Measurements from ENCODE around the gene ITPR2. TPM values are rescaled to one million over a fixed set of nuclear protein-coding genes. Genes with fewer than 3 reads are reported as not detected.
A peak's percentile ranks its signal among the peaks of the same experiment; 100 is the strongest.

Gene ITPR2
- total and polyA plus RNA-seq, 4 donors, result 4.1 to 47.0 (median 26.5) TPM

- H3K27ac ChIP-seq (ENCODE audit: low read depth in 1 of 2, low read length in 1 of 2), result no peak overlapping the region
- H3K4me1 ChIP-seq (ENCODE audit: control insufficient read depth in 5 of 5, insufficient read depth in 5 of 5, low read length in 5 of 5), result peaks cover 0 to 4% (median 0%) of the 10 kb centered on the region in 5 donors
- ATAC-seq (ENCODE audit: insufficient read depth, low FRiP score) (no peak), DNase-seq (peak in 2 of 3 donors; percentile 33 to 54)
- no peaks in the 10 kb centered on the region for H3K27me3 ChIP-seq (ENCODE audit: control insufficient read depth in 3 of 3, insufficient read depth in 3 of 3, low read length in 2 of 3)
- 85 to 88% methylated on average over 2 of the region's 2 CpGs for WGBS, 2 donors
- no peak overlapping the region for H3K4me3 ChIP-seq
- peaks cover 0 to 3% (median under 1%) of the 10 kb centered on the region in 4 donors for H3K36me3 ChIP-seq (ENCODE audit: control insufficient read depth in 4 of 4, insufficient read depth in 4 of 4, low read length in 4 of 4)
- no peaks in the 10 kb centered on the region for H3K9me3 ChIP-seq (ENCODE audit: control insufficient read depth in 4 of 4, insufficient read depth in 3 of 4, low read length in 3 of 4)
- H3K9ac ChIP-seq (ENCODE audit: insufficient read depth in 1 of 2, low read length in 2 of 2), result no peak overlapping the region
- no peak for TF ChIP-seq CTCF (IDR thresholded peaks at IDR 0.05; ENCODE audit: control extremely low read depth, extremely low read depth)
Measured at GRCh38 chr12:26374934-26375680, 457.9 kb downstream of the ITPR2 start.

GRCh38 chr12:26373606-26374495 lies 459.1 kb downstream of the ITPR2 start:
- Histone ChIP-seq H3K36me3 (ENCODE audit: control insufficient read depth in 4 of 4, insufficient read depth in 4 of 4, low read length in 4 of 4) (peaks cover 0 to 3% (median under 1%) of the 10 kb centered on the region in 4 donors), H3K4me3 (no peak overlapping the region), H3K9ac (ENCODE audit: insufficient read depth in 1 of 2, low read length in 2 of 2) (no peak overlapping the region), H3K27ac (ENCODE audit: low read depth in 1 of 2, low read length in 1 of 2) (no peak overlapping the region), H3K27me3 (ENCODE audit: control insufficient read depth in 3 of 3, insufficient read depth in 3 of 3, low read length in 2 of 3) (no peaks in the 10 kb centered on the region), H3K4me1 (ENCODE audit: control insufficient read depth in 5 of 5, insufficient read depth in 5 of 5, low read length in 5 of 5) (peaks cover 0 to 2% (median 0%) of the 10 kb centered on the region in 5 donors), H3K9me3 (ENCODE audit: control insufficient read depth in 4 of 4, insufficient read depth in 3 of 4, low read length in 3 of 4) (no peaks in the 10 kb centered on the region)
- DNase-seq (no peak), ATAC-seq (ENCODE audit: insufficient read depth, low FRiP score) (no peak)
- 96 to 97% methylated on average over 7 of the region's 7 CpGs for WGBS, 2 donors
- TF ChIP-seq CTCF (IDR thresholded peaks at IDR 0.05; ENCODE audit: control extremely low read depth, extremely low read depth), result no peak

GRCh38 chr12:26372866-26373265 lies 460.1 kb downstream of the ITPR2 start:
- Histone ChIP-seq H3K36me3 (ENCODE audit: control insufficient read depth in 4 of 4, insufficient read depth in 4 of 4, low read length in 4 of 4) (peaks cover 0 to 3% (median under 1%) of the 10 kb centered on the region in 4 donors), H3K4me3 (no peak overlapping the region), H3K4me1 (ENCODE audit: control insufficient read depth in 5 of 5, insufficient read depth in 5 of 5, low read length in 5 of 5) (no peaks in the 10 kb centered on the region), H3K27me3 (ENCODE audit: control insufficient read depth in 3 of 3, insufficient read depth in 3 of 3, low read length in 2 of 3) (no peaks in the 10 kb centered on the region), H3K9ac (ENCODE audit: insufficient read depth in 1 of 2, low read length in 2 of 2) (no peak overlapping the region), H3K9me3 (ENCODE audit: control insufficient read depth in 4 of 4, insufficient read depth in 3 of 4, low read length in 3 of 4) (no peaks in the 10 kb centered on the region), H3K27ac (ENCODE audit: low read depth in 1 of 2, low read length in 1 of 2) (no peak overlapping the region)
- ATAC-seq (ENCODE audit: insufficient read depth, low FRiP score), result no peak
- no peak for TF ChIP-seq CTCF (IDR thresholded peaks at IDR 0.05; ENCODE audit: control extremely low read depth, extremely low read depth)
- no peak for DNase-seq
- 90 to 99% methylated on average over 6 of the region's 6 CpGs for WGBS, 2 donors
